Measurements from ENCODE around the gene DUOXA1.

DNA sequence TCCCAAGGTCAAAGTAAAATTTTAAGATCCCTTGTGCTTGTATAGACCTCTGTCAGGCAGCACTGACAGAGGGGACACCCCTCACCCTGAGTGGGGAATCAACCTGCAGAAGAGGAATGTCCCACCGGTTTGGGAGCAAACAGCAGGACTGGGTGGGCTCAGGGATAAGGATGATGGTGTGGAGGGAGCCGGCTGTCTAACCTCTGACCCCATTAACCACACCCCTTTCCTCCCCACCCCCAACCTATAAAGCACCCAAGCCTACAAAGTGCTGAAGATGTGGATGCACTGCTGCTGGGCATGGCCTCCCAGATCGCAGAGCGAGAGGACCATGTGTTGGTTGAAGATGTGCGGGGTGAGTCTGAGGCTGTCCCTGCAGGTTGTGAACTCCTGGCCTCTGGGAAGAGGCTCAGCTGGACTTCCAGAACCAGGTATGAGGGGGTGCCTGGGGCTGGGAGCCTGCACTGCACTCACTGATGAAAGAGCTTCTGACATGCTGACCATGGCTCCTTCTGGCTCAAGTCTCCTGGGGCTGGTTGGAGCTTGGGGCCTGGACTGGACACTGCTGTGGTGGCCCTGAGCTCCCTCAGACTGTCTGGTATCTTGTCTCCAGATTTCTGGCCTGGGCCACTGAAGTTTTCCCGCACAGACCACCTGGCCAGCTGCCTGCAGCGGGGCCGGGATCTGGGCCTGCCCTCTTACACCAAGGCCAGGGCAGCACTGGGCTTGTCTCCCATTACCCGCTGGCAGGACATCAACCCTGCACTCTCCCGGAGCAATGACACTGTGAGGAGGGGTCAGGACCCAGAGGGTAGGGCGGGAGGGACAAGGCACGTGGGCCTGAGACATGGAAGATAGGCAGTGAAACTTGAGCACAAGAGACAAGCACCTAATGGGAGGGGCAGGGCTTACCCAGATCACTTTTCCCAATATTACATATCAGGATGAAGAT is 9.4 kb upstream of the DUOXA1 start:
- TF ChIP-seq ZNF274 (IDR thresholded peaks at IDR 0.05; ENCODE audit: low read depth, low read length): no peak
- TF ChIP-seq SUZ12 (IDR thresholded peaks at IDR 0.05; ENCODE audit: extremely low read depth, insufficient read depth, insufficient read length): no peak
- TF ChIP-seq YY1 (IDR thresholded peaks at IDR 0.05; ENCODE audit: insufficient read depth, insufficient read length): no peak
